ENCODE measurements around the gene SEL1L2. TPM values are rescaled to one million over a fixed set of nuclear protein-coding genes. Genes with fewer than 3 reads are reported as not detected.

SEL1L2 gene
- polyA plus RNA-seq, 3 donors = not detected

DNA sequence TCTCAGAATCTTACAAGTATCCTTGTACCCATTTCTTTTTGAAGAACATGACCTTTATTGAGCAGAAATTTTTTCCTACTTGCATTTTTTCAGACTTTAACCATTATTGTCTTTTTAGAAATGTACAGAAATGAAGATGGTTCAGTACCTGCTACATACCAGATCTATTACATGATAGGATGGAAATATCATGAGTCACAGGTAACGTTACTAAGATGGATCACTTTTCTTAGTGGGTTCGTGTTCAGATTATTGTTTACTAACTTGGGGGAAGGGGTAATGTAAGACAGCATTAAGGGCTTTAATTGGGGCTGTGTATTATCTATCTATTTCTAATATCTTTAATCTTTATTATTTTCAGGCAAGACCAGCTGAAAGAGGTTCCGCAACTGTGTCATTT lies 173.7 kb downstream of the SEL1L2 start:
- H3K4me2 ChIP-seq (replicated peaks; ENCODE audit: extremely low read depth, low read length, poor library complexity, severe bottlenecking) = no peak overlapping the region
- H3K27ac Mint-ChIP-seq = peak overlapping the region in 1 of 7 donors; percentile 28
- H3K9me3 ChIP-seq (replicated peaks in 1 of 2; ENCODE audit: control insufficient read depth in 1 of 2, insufficient read depth in 1 of 2, low read length in 2 of 2) = no peaks in the 10 kb centered on the region
- no peak overlapping the region for H3K4me3 Mint-ChIP-seq
- peaks cover 0 to 2% of the 10 kb centered on the region in 2 donors for H3K4me1 ChIP-seq (ENCODE audit: control insufficient read depth in 1 of 2, insufficient read depth in 2 of 2, low read length in 2 of 2)
- peaks cover 0 to 3% (median 0%) of the 10 kb centered on the region in 7 donors for H3K9me3 Mint-ChIP-seq
- H3K36me3 Mint-ChIP-seq = peaks cover 51 to 52% of the 10 kb centered on the region in 2 donors
- H3K4me1 Mint-ChIP-seq = peaks cover 5% of the 10 kb centered on the region
- no peak for DNase-seq
- H2AFZ ChIP-seq (ENCODE audit: insufficient read depth, low read depth, low read length, poor library complexity, severe bottlenecking) = no peak overlapping the region
- no peak overlapping the region for H3K9ac ChIP-seq (ENCODE audit: insufficient read depth, low read length, poor library complexity, severe bottlenecking)
- intact Hi-C loops (cut with micrococcal nuclease) = no loop called here
- H3K27me3 ChIP-seq (ENCODE audit: control insufficient read depth in 2 of 2, insufficient read depth in 2 of 2, low read length in 2 of 2) = no peaks in the 10 kb centered on the region
- H3K36me3 ChIP-seq (replicated peaks in 1 of 2; ENCODE audit: control insufficient read depth in 1 of 2, insufficient read depth in 2 of 2, low read length in 2 of 2) = peaks cover 68 to 72% of the 10 kb centered on the region in 2 donors
- H3K27ac ChIP-seq (ENCODE audit: low read depth in 1 of 2, low read length in 2 of 2) = no peak overlapping the region
- no peaks in the 10 kb centered on the region for H3K27me3 Mint-ChIP-seq (ENCODE audit: low read depth in 3 of 3)
- no peaks in the 10 kb centered on the region for H4K20me1 ChIP-seq (ENCODE audit: insufficient read depth, low read length)
- no peaks in the 10 kb centered on the region for H3K79me2 ChIP-seq (ENCODE audit: insufficient read depth, low read length)
- H3K4me3 ChIP-seq (replicated peaks in 1 of 3; ENCODE audit: low read depth in 2 of 3, low read length in 3 of 3) = no peak overlapping the region
- TF ChIP-seq, protein P1, sequence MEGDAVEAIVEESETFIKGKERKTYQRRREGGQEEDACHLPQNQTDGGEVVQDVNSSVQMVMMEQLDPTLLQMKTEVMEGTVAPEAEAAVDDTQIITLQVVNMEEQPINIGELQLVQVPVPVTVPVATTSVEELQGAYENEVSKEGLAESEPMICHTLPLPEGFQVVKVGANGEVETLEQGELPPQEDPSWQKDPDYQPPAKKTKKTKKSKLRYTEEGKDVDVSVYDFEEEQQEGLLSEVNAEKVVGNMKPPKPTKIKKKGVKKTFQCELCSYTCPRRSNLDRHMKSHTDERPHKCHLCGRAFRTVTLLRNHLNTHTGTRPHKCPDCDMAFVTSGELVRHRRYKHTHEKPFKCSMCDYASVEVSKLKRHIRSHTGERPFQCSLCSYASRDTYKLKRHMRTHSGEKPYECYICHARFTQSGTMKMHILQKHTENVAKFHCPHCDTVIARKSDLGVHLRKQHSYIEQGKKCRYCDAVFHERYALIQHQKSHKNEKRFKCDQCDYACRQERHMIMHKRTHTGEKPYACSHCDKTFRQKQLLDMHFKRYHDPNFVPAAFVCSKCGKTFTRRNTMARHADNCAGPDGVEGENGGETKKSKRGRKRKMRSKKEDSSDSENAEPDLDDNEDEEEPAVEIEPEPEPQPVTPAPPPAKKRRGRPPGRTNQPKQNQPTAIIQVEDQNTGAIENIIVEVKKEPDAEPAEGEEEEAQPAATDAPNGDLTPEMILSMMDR (IDR thresholded peaks at IDR 0.05) = no peak
- WGBS (ENCODE audit: insufficient coverage) = no CpG with 5 or more reads among the region's 3 CpGs

GRCh38 chr20:13814672-13815071 lies 175.7 kb downstream of the SEL1L2 start:
- no peak overlapping the region for H3K27ac Mint-ChIP-seq
- Histone ChIP-seq H3K79me2 (ENCODE audit: insufficient read depth, low read length) (no peaks in the 10 kb centered on the region), H3K27ac (ENCODE audit: low read depth in 1 of 2, low read length in 2 of 2) (no peak overlapping the region), H3K9me3 (replicated peaks in 1 of 2; ENCODE audit: control insufficient read depth in 1 of 2, insufficient read depth in 1 of 2, low read length in 2 of 2) (no peaks in the 10 kb centered on the region), H3K9ac (ENCODE audit: insufficient read depth, low read length, poor library complexity, severe bottlenecking) (no peak overlapping the region), H2AFZ (ENCODE audit: insufficient read depth, low read depth, low read length, poor library complexity, severe bottlenecking) (no peak overlapping the region), H3K4me1 (ENCODE audit: control insufficient read depth in 1 of 2, insufficient read depth in 2 of 2, low read length in 2 of 2) (no peaks in the 10 kb centered on the region), H3K4me3 (replicated peaks in 1 of 3; ENCODE audit: low read depth in 2 of 3, low read length in 3 of 3) (no peak overlapping the region), H3K4me2 (replicated peaks; ENCODE audit: extremely low read depth, low read length, poor library complexity, severe bottlenecking) (no peak overlapping the region), H4K20me1 (ENCODE audit: insufficient read depth, low read length) (no peaks in the 10 kb centered on the region), H3K27me3 (ENCODE audit: control insufficient read depth in 2 of 2, insufficient read depth in 2 of 2, low read length in 2 of 2) (no peaks in the 10 kb centered on the region), H3K36me3 (replicated peaks in 1 of 2; ENCODE audit: control insufficient read depth in 1 of 2, insufficient read depth in 2 of 2, low read length in 2 of 2) (peaks cover 89 to 93% of the 10 kb centered on the region in 2 donors)
- DNase-seq = no peak
- intact Hi-C loops (cut with micrococcal nuclease) = no loop called here
- no peaks in the 10 kb centered on the region for H3K27me3 Mint-ChIP-seq (ENCODE audit: low read depth in 3 of 3)
- peaks cover 4% of the 10 kb centered on the region for H3K4me1 Mint-ChIP-seq
- no peak overlapping the region for H3K4me3 Mint-ChIP-seq
- H3K36me3 Mint-ChIP-seq = peaks cover 51 to 52% of the 10 kb centered on the region in 2 donors
- H3K9me3 Mint-ChIP-seq = no peaks in the 10 kb centered on the region
- TF ChIP-seq, protein P1 (IDR thresholded peaks at IDR 0.05) = no peak
- 100% methylated on average over 2 of the region's 4 CpGs for WGBS (ENCODE audit: insufficient coverage)
